HG03342 (cell line): Measurements from ENCODE around the gene PRKCA.

Experiments used
- ATAC-seq: cut with Tn5 transposase; IDR thresholded peaks from one replicate; pipeline ENCODE4 v1.9.1; 2021; ENCODE audit warnings: mild to moderate bottlenecking, moderate library complexity; ENCODE audit not compliant: unreplicated experiment

PRKCA gene

GRCh38 chr17:66557200-66557599 lies 254.8 kb downstream of the PRKCA start:
- no peak for ATAC-seq

GRCh38 chr17:66557886-66558285 lies 255.5 kb downstream of the PRKCA start:
- no peak for ATAC-seq

GRCh38 chr17:66560691-66561090 lies 258.3 kb downstream of the PRKCA start:
- no peak for ATAC-seq

- ATAC-seq = no peak
Observed at GRCh38 chr17:66562119-66562518, 259.7 kb downstream of the PRKCA start.

GRCh38 chr17:66564992-66565465 lies 262.6 kb downstream of the PRKCA start:
- no peak for ATAC-seq

GRCh38 chr17:66567234-66568170 lies 265.1 kb downstream of the PRKCA start:
- ATAC-seq = peak; percentile 76

- ATAC-seq = no peak
Observed at GRCh38 chr17:66569572-66569971, 267.2 kb downstream of the PRKCA start.

GRCh38 chr17:66570447-66571195 lies 268.2 kb downstream of the PRKCA start:
- ATAC-seq = no peak

GRCh38 chr17:66571745-66572144 lies 269.3 kb downstream of the PRKCA start:
- no peak for ATAC-seq

GRCh38 chr17:66573078-66573477 lies 270.7 kb downstream of the PRKCA start:
- no peak for ATAC-seq

GRCh38 chr17:66574123-66574522 lies 271.7 kb downstream of the PRKCA start:
- ATAC-seq = no peak

GRCh38 chr17:66576473-66576872 lies 274.1 kb downstream of the PRKCA start:
- ATAC-seq = no peak

GRCh38 chr17:66577041-66577440 lies 274.6 kb downstream of the PRKCA start:
- no peak for ATAC-seq

GRCh38 chr17:66578781-66579489 lies 276.5 kb downstream of the PRKCA start:
- no peak for ATAC-seq

- no peak for ATAC-seq
Observed at GRCh38 chr17:66579556-66579955, 277.1 kb downstream of the PRKCA start.

- no peak for ATAC-seq
Observed at GRCh38 chr17:66580184-66580955, 278.0 kb downstream of the PRKCA start.

- ATAC-seq = no peak
Observed at GRCh38 chr17:66580956-66581391, 278.6 kb downstream of the PRKCA start.

- no peak for ATAC-seq
Observed at GRCh38 chr17:66582373-66583111, 280.1 kb downstream of the PRKCA start.

GRCh38 chr17:66583112-66583748 lies 280.8 kb downstream of the PRKCA start:
- no peak for ATAC-seq
